22Rv1 (cell line): Measurements from ENCODE around the gene ACVR2A.

Experiments
- H3K27ac ChIP-seq: fragments of 450-650 bp; 2 replicates; pipeline ENCODE4 v1.5.1; 2017
- ZFX ChIP-seq: fragments of 450-650 bp; IDR thresholded peaks from 2 replicates; pipeline ENCODE4 v1.6.1; 2017; ENCODE audit warnings: antibody characterized with exemption, borderline replicate concordance
- TF ChIP-seq, protein P1 (sequence below): fragments of 450-650 bp; IDR thresholded peaks from 2 replicates; pipeline ENCODE4 v1.5.1; 2017; ENCODE audit warnings: mild to moderate bottlenecking

Gene ACVR2A

DNA sequence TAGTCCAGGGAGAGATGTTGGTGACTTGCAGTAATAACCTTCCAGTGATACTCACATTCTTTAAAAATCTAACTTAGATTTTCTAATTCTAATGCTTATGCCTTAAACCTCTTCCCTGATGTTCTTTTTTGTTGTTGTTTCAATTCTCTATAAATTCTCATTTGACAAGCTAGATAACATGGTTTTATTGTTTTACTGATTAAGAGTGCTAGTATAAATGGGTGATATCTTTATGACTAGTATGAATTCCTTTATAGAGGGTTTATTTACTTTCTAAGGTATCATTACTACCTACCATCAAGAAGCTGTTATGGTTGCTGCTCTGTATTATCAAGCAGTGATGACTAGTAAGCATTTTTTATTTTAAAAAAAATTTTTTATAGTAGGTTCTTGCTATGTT is 35.0 kb downstream of the ACVR2A start:
- no peak overlapping the region for H3K27ac ChIP-seq
- TF ChIP-seq, protein P1, sequence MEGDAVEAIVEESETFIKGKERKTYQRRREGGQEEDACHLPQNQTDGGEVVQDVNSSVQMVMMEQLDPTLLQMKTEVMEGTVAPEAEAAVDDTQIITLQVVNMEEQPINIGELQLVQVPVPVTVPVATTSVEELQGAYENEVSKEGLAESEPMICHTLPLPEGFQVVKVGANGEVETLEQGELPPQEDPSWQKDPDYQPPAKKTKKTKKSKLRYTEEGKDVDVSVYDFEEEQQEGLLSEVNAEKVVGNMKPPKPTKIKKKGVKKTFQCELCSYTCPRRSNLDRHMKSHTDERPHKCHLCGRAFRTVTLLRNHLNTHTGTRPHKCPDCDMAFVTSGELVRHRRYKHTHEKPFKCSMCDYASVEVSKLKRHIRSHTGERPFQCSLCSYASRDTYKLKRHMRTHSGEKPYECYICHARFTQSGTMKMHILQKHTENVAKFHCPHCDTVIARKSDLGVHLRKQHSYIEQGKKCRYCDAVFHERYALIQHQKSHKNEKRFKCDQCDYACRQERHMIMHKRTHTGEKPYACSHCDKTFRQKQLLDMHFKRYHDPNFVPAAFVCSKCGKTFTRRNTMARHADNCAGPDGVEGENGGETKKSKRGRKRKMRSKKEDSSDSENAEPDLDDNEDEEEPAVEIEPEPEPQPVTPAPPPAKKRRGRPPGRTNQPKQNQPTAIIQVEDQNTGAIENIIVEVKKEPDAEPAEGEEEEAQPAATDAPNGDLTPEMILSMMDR: no peak
- no peak for TF ChIP-seq ZFX

DNA sequence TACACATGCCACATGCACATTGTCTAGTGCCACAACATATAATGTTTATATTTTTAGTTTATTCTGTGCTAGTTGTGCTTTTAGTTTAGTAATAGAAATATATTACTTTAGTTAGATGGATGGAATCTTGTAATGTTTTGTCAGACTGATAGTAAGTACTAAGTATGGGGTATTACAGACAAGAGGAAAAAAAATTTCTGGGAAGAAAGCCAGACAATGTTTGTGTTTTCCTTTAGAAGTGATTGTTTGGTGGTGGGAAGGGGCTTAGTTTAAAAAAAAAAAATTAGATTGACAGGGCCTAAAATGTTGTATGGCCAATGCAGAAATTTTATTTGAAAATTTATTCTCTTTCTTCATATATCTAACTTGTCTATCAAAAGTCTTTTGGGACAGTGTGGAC is 37.8 kb downstream of the ACVR2A start:
- no peak for TF ChIP-seq ZFX
- TF ChIP-seq, protein P1: no peak
- no peak overlapping the region for H3K27ac ChIP-seq

DNA sequence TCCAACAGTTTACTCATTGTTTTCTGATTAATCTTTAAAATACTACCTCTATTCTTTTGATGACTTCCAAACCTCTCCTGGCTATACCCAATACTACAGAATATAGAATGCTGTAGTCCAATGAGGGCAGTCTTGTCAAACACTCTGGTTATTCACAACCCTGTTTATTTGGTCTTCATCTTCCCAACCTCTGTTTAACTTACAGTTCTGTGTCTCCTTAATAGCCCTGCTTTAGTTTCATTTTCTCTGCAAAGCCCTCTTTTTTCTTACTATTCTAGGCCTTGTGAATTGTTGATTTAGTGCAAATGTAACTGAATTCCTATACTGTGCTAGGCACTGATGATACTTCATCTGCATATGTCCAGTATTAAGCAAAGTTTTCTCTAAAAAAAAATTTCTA is 40.0 kb downstream of the ACVR2A start:
- H3K27ac ChIP-seq: no peak overlapping the region
- TF ChIP-seq, protein P1: no peak
- no peak for TF ChIP-seq ZFX

DNA sequence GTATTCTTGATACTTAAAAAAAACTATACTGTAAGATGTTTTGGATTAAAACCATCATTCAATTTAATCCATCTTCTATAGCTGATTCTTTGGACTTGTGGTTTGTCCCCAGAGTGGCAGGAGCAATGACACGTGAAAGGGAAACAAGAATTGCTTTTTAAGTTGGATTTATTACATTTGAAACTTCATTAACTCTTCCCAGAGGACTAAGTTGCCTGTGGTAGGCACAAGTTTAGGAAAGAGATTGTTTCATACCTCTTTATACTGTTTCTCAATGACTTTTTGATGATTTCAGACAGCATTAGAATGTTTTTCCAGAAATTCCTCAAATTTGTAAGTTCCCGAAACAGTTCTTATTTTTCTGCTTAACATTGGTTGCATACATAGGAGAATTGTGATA is 41.3 kb downstream of the ACVR2A start:
- TF ChIP-seq, protein P1: no peak
- no peak for TF ChIP-seq ZFX

DNA sequence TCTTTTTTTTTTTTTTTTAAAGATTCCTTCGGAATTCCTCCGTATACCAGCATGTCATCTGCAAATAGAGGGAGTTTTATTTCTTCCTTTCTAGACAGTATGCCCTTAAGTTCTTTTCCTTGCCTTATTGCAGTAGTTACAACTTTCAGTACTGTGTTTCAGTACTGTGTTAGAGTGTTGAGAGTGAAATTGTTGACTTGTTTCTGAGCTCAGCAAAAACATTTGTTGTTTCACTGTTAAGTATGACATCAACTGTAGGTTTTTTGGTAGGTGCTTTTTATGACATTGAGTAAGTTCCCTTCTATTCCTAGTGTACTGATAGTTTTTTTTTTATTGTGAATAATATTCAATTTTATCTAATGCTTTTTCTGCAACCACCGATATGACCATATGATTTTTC is 43.9 kb downstream of the ACVR2A start:
- TF ChIP-seq, protein P1: no peak
- no peak for TF ChIP-seq ZFX
- H3K27ac ChIP-seq: no peak overlapping the region

More for the DNA sequence above, 41.3 kb downstream of the ACVR2A start:
- no peak overlapping the region for H3K27ac ChIP-seq

DNA sequence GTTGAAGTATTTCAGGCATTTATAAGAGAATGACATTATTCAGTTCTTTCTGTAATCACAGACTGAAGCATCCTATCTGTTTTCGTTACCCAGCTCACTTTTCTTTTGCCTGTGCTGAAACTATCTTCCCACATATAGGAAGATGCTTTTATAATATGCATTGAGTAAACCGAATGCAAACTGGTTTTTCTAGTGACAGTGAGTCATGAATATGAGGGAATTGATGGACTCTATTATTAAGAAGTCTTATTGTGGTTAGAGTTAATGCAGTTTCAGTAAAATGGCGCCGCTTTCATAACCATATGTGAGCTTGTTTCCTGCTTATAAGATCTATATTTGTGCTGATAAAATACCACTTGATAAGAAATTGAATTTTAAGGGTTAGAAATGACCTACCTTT is 59.2 kb downstream of the ACVR2A start:
- H3K27ac ChIP-seq: no peak overlapping the region
- TF ChIP-seq ZFX: no peak
- TF ChIP-seq, protein P1: no peak

DNA sequence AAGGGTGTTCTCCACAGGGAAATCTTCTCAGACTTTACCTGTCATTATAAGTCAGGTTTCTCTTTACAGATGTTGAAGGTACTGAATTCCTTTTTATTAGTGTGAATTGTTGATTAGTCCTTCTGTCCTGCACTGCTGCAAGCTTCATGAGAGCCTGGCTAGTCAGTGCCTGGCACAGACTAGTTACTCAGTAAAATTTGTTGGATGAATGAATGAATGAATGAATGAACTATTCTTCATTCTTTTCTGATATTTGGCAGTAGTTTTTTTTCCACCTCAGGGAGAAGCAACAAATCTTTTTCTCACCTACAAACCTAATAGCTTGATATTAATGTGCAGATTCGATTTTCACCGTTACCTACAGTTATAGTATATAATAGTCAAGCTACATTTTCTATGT is 64.3 kb downstream of the ACVR2A start:
- TF ChIP-seq ZFX: no peak
- TF ChIP-seq, protein P1: no peak
- no peak overlapping the region for H3K27ac ChIP-seq
